Measurements from ENCODE around the gene DKKL1.

Gene DKKL1

DNA sequence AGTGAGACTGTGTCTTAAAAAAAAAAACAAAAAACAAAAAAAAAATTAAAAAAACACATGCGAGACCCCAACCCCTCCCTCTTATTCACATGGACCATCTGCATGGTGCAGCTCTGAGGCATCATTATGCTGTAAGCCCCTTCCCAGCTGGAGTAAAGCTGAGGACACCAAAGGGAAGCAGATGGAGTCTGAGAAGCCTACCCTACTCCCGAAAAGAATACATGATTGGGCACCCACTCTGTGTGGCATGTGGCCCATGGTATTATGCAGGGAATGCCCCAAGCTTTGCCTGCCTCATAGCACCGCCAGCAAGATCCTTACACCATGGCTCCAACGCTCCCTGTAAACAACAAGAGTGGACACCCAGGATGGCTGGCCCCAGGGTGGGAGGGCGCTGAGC lies 54.8 kb downstream of the DKKL1 start:
- no peak for DNase-seq

GRCh38 chr19:49419173-49419572 lies 55.5 kb downstream of the DKKL1 start:
- DNase-seq = no peak

- no peak for DNase-seq
Measured at GRCh38 chr19:49420227-49420626, 56.5 kb downstream of the DKKL1 start.

DNA sequence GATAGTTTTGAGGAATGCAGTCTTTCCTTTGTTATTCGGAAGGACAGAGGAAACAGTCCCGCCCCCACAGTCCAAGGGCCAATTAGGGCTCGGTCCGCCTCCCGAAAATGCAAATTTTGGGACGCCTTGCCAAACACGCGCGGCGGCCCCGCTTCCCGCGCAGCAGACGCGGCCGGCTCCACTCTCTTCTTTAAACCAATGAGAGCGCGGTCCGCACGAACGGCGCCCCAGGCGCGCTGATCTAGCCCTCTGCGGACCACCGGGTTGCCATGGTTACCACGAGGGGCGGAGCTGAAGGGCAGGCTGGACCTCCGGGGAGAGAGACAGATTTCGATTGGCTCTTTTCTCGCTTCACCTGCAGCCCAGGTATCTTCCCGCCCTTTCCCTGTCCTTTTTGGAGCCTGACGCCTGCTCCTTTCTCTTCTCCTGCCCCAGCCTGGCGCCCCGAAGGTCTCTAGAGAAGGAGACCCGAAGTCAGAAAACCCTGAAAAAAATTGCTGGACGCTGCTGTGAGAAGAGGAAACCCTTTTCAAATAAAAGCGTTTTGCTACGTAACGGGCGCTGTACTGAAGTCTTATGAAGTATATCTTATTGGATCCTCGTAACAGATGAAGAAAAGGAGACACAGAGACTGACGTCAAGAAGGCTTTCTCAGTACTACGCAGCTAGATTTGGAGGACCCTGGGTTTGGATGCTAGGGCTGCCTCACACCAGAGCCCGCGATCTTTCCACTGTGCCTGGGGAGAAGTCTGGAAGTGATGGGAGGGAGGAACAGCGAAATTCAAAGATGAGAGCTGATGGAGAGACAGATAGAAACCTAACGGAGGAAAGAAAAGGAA lies 57.6 kb downstream of the DKKL1 start:
- peak in 5 of 56 donors; percentile 4 to 39 (median 16) for DNase-seq

- DNase-seq = no peak
Measured at GRCh38 chr19:49421878-49422202, 58.2 kb downstream of the DKKL1 start.

DNA sequence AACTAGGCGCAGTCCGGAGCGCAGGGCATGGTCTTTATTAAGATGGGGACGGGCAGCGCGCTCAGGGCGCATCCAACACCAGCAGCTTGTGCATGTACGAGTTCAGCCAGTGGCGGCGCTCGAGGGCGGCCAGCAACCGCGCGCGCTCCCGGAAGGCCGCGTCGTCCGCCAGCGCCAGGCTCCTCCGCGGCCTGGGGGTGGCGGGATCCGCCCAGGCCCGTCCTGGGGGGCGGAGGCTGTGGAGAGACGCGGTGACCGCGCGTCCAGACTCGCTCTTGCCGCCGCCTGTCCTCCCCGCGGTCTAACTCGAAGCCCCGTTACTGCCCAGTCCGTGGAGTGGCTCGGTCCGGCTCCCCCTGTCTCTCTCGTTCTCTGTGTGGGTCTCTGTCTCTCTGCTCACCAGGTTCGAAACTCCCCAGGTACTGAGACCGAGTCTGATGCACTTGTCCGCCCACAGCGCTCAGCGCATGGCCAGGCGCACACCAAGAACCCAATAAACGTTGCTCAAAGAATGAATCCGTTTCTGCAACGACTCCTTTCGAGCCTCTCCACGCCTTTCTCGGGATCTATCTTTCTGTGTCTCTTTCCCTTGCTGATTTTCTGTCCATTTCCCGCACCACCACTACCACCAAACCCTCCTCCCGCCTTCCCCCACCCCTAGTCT lies 58.9 kb downstream of the DKKL1 start:
- DNase-seq = peak in 2 of 56 donors; percentile 6 to 13

DNA sequence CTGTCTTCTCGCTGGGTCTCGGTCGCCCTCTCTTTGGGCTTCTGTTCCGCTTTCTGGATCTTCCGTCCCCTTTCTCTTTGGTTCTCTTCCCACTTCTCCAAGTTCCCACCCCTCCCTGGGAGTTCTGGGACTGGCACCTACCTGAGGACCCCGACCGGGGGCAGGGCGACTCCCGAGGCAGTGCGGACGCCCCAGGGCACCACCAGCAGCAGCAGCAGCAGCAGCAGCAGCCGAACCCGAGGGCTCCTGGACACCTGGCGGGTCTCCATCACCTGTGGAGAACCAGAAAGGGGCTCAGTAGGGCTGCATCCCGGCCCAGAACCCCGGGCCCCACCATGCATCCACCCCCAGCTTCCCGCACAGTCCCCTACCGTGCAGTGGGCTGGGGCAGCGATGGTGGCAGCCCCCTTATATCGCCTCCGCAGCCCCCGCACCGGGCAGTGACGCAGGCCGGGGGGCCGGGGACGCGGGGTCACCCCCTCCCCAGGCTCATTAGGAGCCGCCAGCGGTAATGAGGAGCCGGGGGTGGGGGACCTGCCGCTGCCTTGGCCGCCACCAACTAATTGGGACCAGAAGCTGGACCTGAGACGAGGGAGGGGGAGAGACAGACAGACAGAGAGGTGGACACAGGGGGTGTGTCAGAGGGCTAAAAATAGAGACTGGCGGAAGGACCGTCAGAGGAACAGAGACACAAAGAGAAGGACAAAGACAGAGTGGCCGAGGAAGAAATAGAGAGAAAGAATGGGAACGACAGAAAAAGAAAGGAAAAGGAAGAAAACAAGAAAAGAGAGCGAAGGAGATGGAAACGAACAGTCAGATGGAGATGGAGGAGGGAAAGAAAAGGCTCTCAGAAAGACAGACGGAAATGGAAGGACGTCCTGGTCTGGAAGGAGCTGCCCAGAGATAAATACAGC lies 59.7 kb downstream of the DKKL1 start, which contains the start of gene PTH2:
Gene PTH2 (minus strand): TSS at position 371 of the 914 bp plus-strand sequence. CDS start 102 bp downstream, at position 269.
- no peak for DNase-seq

GRCh38 chr19:49423985-49424303 lies 60.3 kb downstream of the DKKL1 start:
- DNase-seq = no peak

All from nucleus accumbens (tissue), 56 donors.